H1 (cell line): Measurements from ENCODE around the gene MRPL4. TPM values are rescaled to one million over a fixed set of nuclear protein-coding genes. Genes with fewer than 3 reads are reported as not detected.
A peak's percentile ranks its signal among the peaks of the same experiment; 100 is the strongest.

ENCODE experiments used
- CTCF ChIA-PET: fragments of 300-600 bp; sonication (Branson Sonifier 250); formaldehyde crosslinking; loops from one replicate; lab custom pipeline; 2021; ENCODE audit not compliant: partially characterized antibody; lab: Charles Lee
- POLR2A ChIA-PET: fragments of 300-600 bp; sonication (Branson Sonifier 250); formaldehyde crosslinking; loops from one replicate; lab custom pipeline; 2021; ENCODE audit warnings: inconsistent platforms; ENCODE audit not compliant: partially characterized antibody; lab: Charles Lee
- DNase-seq, 2 experiments: peaks; one replicate each; pipeline versions ENCODE4 v3.0.0 to v3.0.0-alpha.2; 2010 to 2022; ENCODE audit warnings: low spot score in 2 of 2, low read depth in 1 of 2, mixed read lengths in 1 of 2
- FAIRE-seq: peaks from 2 replicates; lab custom pipeline; 2011; peaks lifted over from hg19 to GRCh38; lab: Jason Lieb, UNC
- H2AFZ ChIP-seq: 2 replicates; pipeline ENCODE4 v1.8.1; 2012; ENCODE audit warnings: low read length, inconsistent platforms
- H2AK5ac ChIP-seq: 2 replicates; pipeline ENCODE4 v1.6.1; 2013; ENCODE audit warnings: low read depth, low read length
- H2BK120ac ChIP-seq: replicated peaks from 2 replicates; pipeline ENCODE3; 2013; ENCODE audit warnings: low read depth, low read length, inconsistent platforms
- H2BK12ac ChIP-seq: 2 replicates; pipeline ENCODE4 v1.6.1; 2013; ENCODE audit warnings: low read depth, low read length
- H2BK15ac ChIP-seq: 2 replicates; pipeline ENCODE4 v1.6.1; 2013; ENCODE audit warnings: low read length
- H2BK20ac ChIP-seq: 2 replicates; pipeline ENCODE4 v1.6.1; 2013; ENCODE audit warnings: low read length
- H2BK5ac ChIP-seq: 2 replicates; pipeline ENCODE4 v1.6.1; 2013; ENCODE audit warnings: low read depth, low read length
- H3K14ac ChIP-seq: 2 replicates; pipeline ENCODE4 v1.6.1; 2013; ENCODE audit warnings: inconsistent platforms; ENCODE audit not compliant: insufficient read length
- H3K18ac ChIP-seq: 2 replicates; pipeline ENCODE4 v1.6.1; 2013; ENCODE audit warnings: low read length; ENCODE audit errors: extremely low read depth
- H3K23ac ChIP-seq: 2 replicates; pipeline ENCODE4 v1.6.1; 2013; ENCODE audit warnings: inconsistent platforms; ENCODE audit not compliant: insufficient read length
- H3K23me2 ChIP-seq: 2 replicates; pipeline ENCODE4 v1.6.1; 2013; ENCODE audit warnings: low read depth, low read length
- H3K27ac ChIP-seq: 2 replicates; pipeline ENCODE4 v1.6.1; 2011; ENCODE audit warnings: low read depth, low read length, inconsistent platforms
- H3K27me3 ChIP-seq, 4 experiments: replicated peaks in 1 of 4; 1 replicate in 1 of 4; 2 replicates in 3 of 4; pipeline versions ENCODE4 v1.6.1 to v1.8.1; 2011 to 2013; ENCODE audit warnings: low read length in 3 of 4, mild to moderate bottlenecking in 3 of 4, inconsistent platforms in 2 of 4, mixed read lengths in 2 of 4, moderate library complexity in 1 of 4; ENCODE audit not compliant: control insufficient read depth in 3 of 4, insufficient read depth in 3 of 4; ENCODE audit errors: extremely low read depth in 1 of 4
- H3K36me3 ChIP-seq, 4 experiments: 2 replicates each; pipeline versions ENCODE4 v1.6.1 to v1.8.1; 2011 to 2013; ENCODE audit warnings: mild to moderate bottlenecking in 4 of 4, low read length in 3 of 4, moderate library complexity in 2 of 4, control low read depth in 1 of 4, inconsistent platforms in 1 of 4; ENCODE audit not compliant: insufficient read depth in 4 of 4, control insufficient read depth in 2 of 4
- H3K4ac ChIP-seq: replicated peaks from 2 replicates; pipeline ENCODE3; 2013; ENCODE audit warnings: low read length, low read depth, mixed read lengths, inconsistent platforms; ENCODE audit not compliant: insufficient read length
- H3K4me1 ChIP-seq, 4 experiments: replicated peaks in 1 of 4; 1 replicate in 1 of 4; 2 replicates in 3 of 4; pipeline versions ENCODE4 v1.6.1 to v1.8.1; 2011 to 2013; ENCODE audit warnings: low read length in 3 of 4, inconsistent platforms in 2 of 4, mixed read lengths in 1 of 4; ENCODE audit not compliant: insufficient read depth in 4 of 4, control insufficient read depth in 3 of 4
- H3K4me2 ChIP-seq, 2 experiments: 2 replicates each; pipeline versions ENCODE4 v1.6.1 to v1.8.1; 2011 to 2013; ENCODE audit warnings: low read depth in 2 of 2, low read length in 2 of 2, control low read depth in 1 of 2, inconsistent platforms in 1 of 2, mild to moderate bottlenecking in 1 of 2; ENCODE audit not compliant: insufficient read depth in 1 of 2
- H3K4me3 ChIP-seq, 4 experiments: fragments of 200-600, 300-600 bp in 1 of 4; sonication (generic), shearing (Covaris generic), sonication (Bioruptor Twin) in 1 of 4; 2 replicates each; pipeline versions ENCODE4 v1.5.1 to v1.8.1; 2011 to 2016; ENCODE audit warnings: low read length in 4 of 4, low read depth in 3 of 4, control low read depth in 2 of 4, inconsistent platforms in 2 of 4, mild to moderate bottlenecking in 2 of 4, mixed read lengths in 1 of 4, moderate library complexity in 1 of 4; ENCODE audit not compliant: insufficient read depth in 2 of 4; ENCODE audit errors: extremely low read depth in 1 of 4
- H3K56ac ChIP-seq: replicated peaks from 2 replicates; pipeline ENCODE3; 2013; ENCODE audit warnings: low read depth, mild to moderate bottlenecking, mixed read lengths, low read length, inconsistent platforms; ENCODE audit not compliant: insufficient read length
- H3K79me1 ChIP-seq: 2 replicates; pipeline ENCODE4 v1.6.1; 2013; ENCODE audit warnings: low read depth, low read length, control low read depth
- H3K79me2 ChIP-seq, 2 experiments: 2 replicates each; pipeline versions ENCODE4 v1.6.1 to v1.8.1; 2012 to 2013; ENCODE audit warnings: low read length in 2 of 2, mild to moderate bottlenecking in 2 of 2, inconsistent platforms in 1 of 2; ENCODE audit not compliant: insufficient read depth in 2 of 2, control insufficient read depth in 1 of 2
- H3K9ac ChIP-seq, 4 experiments: replicated peaks in 1 of 4; 1 replicate in 1 of 4; 2 replicates in 3 of 4; pipeline versions ENCODE4 v1.6.1 to v1.8.1; 2011 to 2013; ENCODE audit warnings: low read depth in 3 of 4, low read length in 3 of 4, control low read depth in 2 of 4, mild to moderate bottlenecking in 2 of 4, moderate library complexity in 2 of 4, inconsistent platforms in 1 of 4; ENCODE audit errors: extremely low read depth in 1 of 4
- H3K9me3 ChIP-seq, 2 experiments: 2 replicates each; pipeline versions ENCODE4 v1.6.1 to v1.8.1; 2012 to 2013; ENCODE audit warnings: mild to moderate bottlenecking in 2 of 2, moderate library complexity in 2 of 2, control low read depth in 1 of 2, inconsistent platforms in 1 of 2, low read depth in 1 of 2, low read length in 1 of 2, mixed read lengths in 1 of 2; ENCODE audit not compliant: insufficient read depth in 2 of 2
- H4K20me1 ChIP-seq, 2 experiments: replicated peaks in 1 of 2; 2 replicates each; pipeline versions ENCODE3 to v1.8.1; 2011 to 2013; ENCODE audit warnings: inconsistent platforms in 2 of 2, low read length in 2 of 2, mild to moderate bottlenecking in 1 of 2; ENCODE audit not compliant: insufficient read depth in 2 of 2, control insufficient read depth in 1 of 2
- H4K5ac ChIP-seq: 2 replicates; pipeline ENCODE4 v1.6.1; 2013; ENCODE audit warnings: low read length, low read depth, mixed read lengths, inconsistent platforms; ENCODE audit not compliant: insufficient read length
- H4K8ac ChIP-seq: 2 replicates; pipeline ENCODE4 v1.8.0; 2013; ENCODE audit warnings: mild to moderate bottlenecking, moderate library complexity, low read length, inconsistent platforms; ENCODE audit not compliant: insufficient read depth; ENCODE audit errors: extremely low read depth
- H4K91ac ChIP-seq: replicated peaks from 2 replicates; pipeline ENCODE3; 2013; ENCODE audit warnings: low read length, mixed read lengths, inconsistent platforms; ENCODE audit not compliant: insufficient read length
- BCL11A ChIP-seq, 2 experiments: IDR thresholded peaks; one replicate each; pipeline ENCODE4 v1.6.1; 2011; ENCODE audit warnings: low read depth in 2 of 2, low read length in 2 of 2, mild to moderate bottlenecking in 2 of 2
- HDAC6 ChIP-seq: IDR thresholded peaks from one replicate; pipeline ENCODE4 v1.7.1; 2012; ENCODE audit warnings: low read depth, mild to moderate bottlenecking, inconsistent platforms, low read length, moderate library complexity
- KDM4A ChIP-seq: IDR thresholded peaks from one replicate; pipeline ENCODE4 v1.7.1; 2012; ENCODE audit warnings: low read depth, mild to moderate bottlenecking, moderate library complexity, low read length, inconsistent platforms; ENCODE audit not compliant: severe bottlenecking
- WGBS, 2 experiments: shearing (Covaris generic) in 1 of 2; methylation state at CpG; one replicate each; pipeline versions ENCODE4 v1.1.6 to v1.1.7; 2013 to 2015; ENCODE audit warnings: low lambda C conversion rate in 2 of 2, mixed read lengths in 2 of 2, inconsistent platforms in 1 of 2, low coverage in 1 of 2, missing lambda C conversion rate in 1 of 2; ENCODE audit not compliant: insufficient replicate concordance in 2 of 2, insufficient coverage in 1 of 2, insufficient read length in 1 of 2; ENCODE audit errors: extremely low coverage in 1 of 2, missing lambda C conversion rate in 1 of 2; 5-methylcytosine and 5-hydroxymethylcytosine counted together
- polyA plus RNA-seq, 7 experiments: library from polyadenylated mRNA; depleted of rRNA in 3 of 7; stranded (reverse) in 5 of 7; unstranded in 2 of 7; fragments of >200 nt in 5 of 7; fragments of 200-250 nt in 2 of 7; gene quantifications; 1 replicate in 5 of 7; 2 replicates in 1 of 7; 4 replicates in 1 of 7; pipeline versions ENCODE4 v1.2.1 to v1.2.3, GENCODE V29; 2011 to 2013; ENCODE audit warnings: missing spikeins in 2 of 7, mixed read lengths in 2 of 7
- total RNA-seq: library from RNA; stranded (reverse); fragmentation: NEBNext Ultra II Directional; extraction: Animal tissue kit (Norgen Biotek cat#: 25700); gene quantifications from 2 replicates; pipeline ENCODE4 v1.2.1, GENCODE V29; 2021
- TF ChIP-seq, protein P1 (sequence below): IDR thresholded peaks from 2 replicates; pipeline ENCODE4 v1.6.1; 2012; ENCODE audit warnings: inconsistent platforms
- TF ChIP-seq, protein P2 (sequence below): IDR thresholded peaks from 2 replicates; pipeline ENCODE4 v1.6.1; 2012; ENCODE audit warnings: inconsistent platforms

The MRPL4 gene
- total and polyA plus RNA-seq, 2 of the 8 experiments (the other 6 are each of a cell fraction or from before 2014, with no cell fraction given): 82.3 to 187 TPM

DNA sequence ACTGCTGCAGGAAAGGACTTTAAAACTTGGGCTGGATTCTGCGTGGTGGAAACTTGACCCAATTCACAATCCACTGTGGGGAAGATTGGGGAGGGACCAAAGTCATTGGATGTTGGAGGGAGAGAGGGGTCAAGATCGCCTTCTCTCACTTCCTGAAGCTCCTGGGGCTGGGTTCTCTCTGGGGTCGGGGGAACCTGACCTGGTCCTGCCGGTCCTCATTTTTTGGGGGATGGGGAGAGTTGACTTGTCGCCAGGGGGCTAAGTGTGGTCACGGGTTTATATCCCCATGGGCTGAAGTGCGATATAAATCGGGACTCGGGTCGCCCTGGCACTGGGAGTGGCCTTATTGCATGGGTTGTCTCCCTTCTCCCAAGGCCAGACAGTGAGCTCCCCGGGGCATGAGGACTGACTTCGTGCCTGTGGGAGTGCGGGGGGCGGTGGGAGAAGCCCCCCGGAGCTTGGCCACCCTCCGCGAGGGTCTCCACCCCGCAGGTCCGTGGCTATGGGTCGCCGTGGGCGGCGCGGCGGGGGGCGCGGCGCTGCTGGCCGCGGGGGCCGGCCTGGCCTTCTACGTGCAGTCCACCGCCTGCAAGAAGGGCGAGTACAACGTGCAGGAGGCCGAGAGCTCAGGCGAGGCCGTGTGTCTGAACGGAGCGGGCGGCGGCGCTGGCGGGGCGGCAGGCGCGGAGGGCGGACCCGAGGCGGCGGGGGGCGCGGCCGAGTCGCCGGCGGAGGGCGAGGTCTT, 44.0 kb downstream of the MRPL4 start:
- Histone ChIP-seq H3K79me2 (no peaks in the 10 kb centered on the region), H3K36me3 (no peaks in the 10 kb centered on the region), H3K18ac (no peak overlapping the region; the same call in 1 of the 2 replicates), H4K20me1 (peaks cover 0 to 20% of the 10 kb centered on the region in 2 experiments), H3K79me1 (no peaks in the 10 kb centered on the region), H3K4me3 (peak overlapping the region; percentile 19 to 59 (median 40)), H4K91ac (no peak overlapping the region), H3K56ac (no peak overlapping the region), H3K14ac (no peak overlapping the region), H3K27me3 (peaks cover 35 to 62% (median 57%) of the 10 kb centered on the region in 4 experiments), H3K4me1 (peaks cover 0 to 28% (median 13%) of the 10 kb centered on the region in 4 experiments; a peak in 6 of 7 replicates), H2BK5ac (no peak overlapping the region), H3K9me3 (no peaks in the 10 kb centered on the region), H2BK15ac (no peak overlapping the region), H2AK5ac (no peak overlapping the region), H3K23me2 (peaks cover 18% of the 10 kb centered on the region; the same call in 1 of the 2 replicates), H4K5ac (no peak overlapping the region), H3K4ac (no peak overlapping the region), H2AFZ (0 out of 2 replicates have a peak overlapping the region, but pooled peaks have one; percentile 30), H4K8ac (peak overlapping the region; percentile 29; the same call in 1 of the 2 replicates), H2BK20ac (no peak overlapping the region), H3K23ac (no peak overlapping the region), H2BK12ac (no peak overlapping the region), H3K27ac (no peak overlapping the region), H3K4me2 (peak overlapping the region; percentile 84 to 88), H3K9ac (no peak overlapping the region), H2BK120ac (no peak overlapping the region)
- 3% methylated on average over 34 of the region's 58 CpGs; no CpG with 5 or more reads in 1 of the 2 experiments for WGBS, 2 experiments
- TF ChIP-seq, protein P1, sequence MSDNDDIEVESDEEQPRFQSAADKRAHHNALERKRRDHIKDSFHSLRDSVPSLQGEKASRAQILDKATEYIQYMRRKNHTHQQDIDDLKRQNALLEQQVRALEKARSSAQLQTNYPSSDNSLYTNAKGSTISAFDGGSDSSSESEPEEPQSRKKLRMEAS: peak; percentile 89
- TF ChIP-seq KDM4A: peak; percentile 86
- TF ChIP-seq, protein P2, sequence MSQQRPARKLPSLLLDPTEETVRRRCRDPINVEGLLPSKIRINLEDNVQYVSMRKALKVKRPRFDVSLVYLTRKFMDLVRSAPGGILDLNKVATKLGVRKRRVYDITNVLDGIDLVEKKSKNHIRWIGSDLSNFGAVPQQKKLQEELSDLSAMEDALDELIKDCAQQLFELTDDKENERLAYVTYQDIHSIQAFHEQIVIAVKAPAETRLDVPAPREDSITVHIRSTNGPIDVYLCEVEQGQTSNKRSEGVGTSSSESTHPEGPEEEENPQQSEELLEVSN: peak; percentile 71; the same call in 1 of the 2 replicates
- no peak for TF ChIP-seq BCL11A (IDR thresholded peaks at IDR 0.05; ENCODE audit: low read depth in 2 of 2, low read length in 2 of 2)
- TF ChIP-seq HDAC6: no peak
- no peak for FAIRE-seq
- peak in 1 of 2 experiments; percentile 75 for DNase-seq
- POLR2A ChIA-PET: interaction anchor here (1.0 to 1.9 kb wide), 7 partner anchors 9 to 35 kb away, joined by 3 to 8 read pairs (median 5); partner anchors contain the start of genes FDX2, ICAM1 and ICAM4
- CTCF ChIA-PET: interaction anchor here (0.7 to 2.2 kb wide), 12 partner anchors 11 to 125 kb away, joined by 3 to 15 read pairs (median 4); partner anchors contain the start of gene ICAM1
